H4 (cell line): ENCODE measurements around the gene FBLN5. TPM values are rescaled to one million over a fixed set of nuclear protein-coding genes. Genes with fewer than 3 reads are reported as not detected.

Experiments
- total RNA-seq: library from RNA; depleted of rRNA; stranded (reverse); fragments of >200 nt; shearing (Covaris generic); gene quantifications from 2 replicates; pipeline ENCODE4 v1.2.3, GENCODE V29; 2014; rRNA removed

Gene FBLN5
- total RNA-seq, 1 experiment from 2014 or later = 14.2 TPM

Other genes starting within 250 kb of the FBLN5 start
- gene CATSPERB, start 215.6 kb downstream of the FBLN5 start, total RNA-seq = 0.06 TPM in 1 of 2 replicates, not detected in the other
- gene TC2N, start 80.2 kb downstream of the FBLN5 start, total RNA-seq = 2.4 and 3.1 TPM in 2 replicates
- gene TRIP11, start 92.4 kb upstream of the FBLN5 start, total RNA-seq = 18.1 and 21.3 TPM in 2 replicates
- 31.0 and 51.3 TPM in 2 replicates for gene ATXN3, start 158.9 kb upstream of the FBLN5 start, total RNA-seq
- gene NDUFB1, start 174.0 kb upstream of the FBLN5 start, total RNA-seq = 520 and 847 TPM in 2 replicates
- 94.5 and 97.7 TPM in 2 replicates for gene CPSF2, start 174.3 kb upstream of the FBLN5 start, total RNA-seq